NT2/D1 (cell line): Measurements from ENCODE around the gene NDUFB2.

Experiments used
- YY1 ChIP-seq: IDR thresholded peaks from 2 replicates; pipeline ENCODE4 v1.6.1; 2011; ENCODE audit not compliant: insufficient read length, insufficient read depth
- ZNF274 ChIP-seq: IDR thresholded peaks from 2 replicates; pipeline ENCODE4 v1.6.1; 2011; ENCODE audit warnings: mild to moderate bottlenecking, low read depth, low read length

DNA sequence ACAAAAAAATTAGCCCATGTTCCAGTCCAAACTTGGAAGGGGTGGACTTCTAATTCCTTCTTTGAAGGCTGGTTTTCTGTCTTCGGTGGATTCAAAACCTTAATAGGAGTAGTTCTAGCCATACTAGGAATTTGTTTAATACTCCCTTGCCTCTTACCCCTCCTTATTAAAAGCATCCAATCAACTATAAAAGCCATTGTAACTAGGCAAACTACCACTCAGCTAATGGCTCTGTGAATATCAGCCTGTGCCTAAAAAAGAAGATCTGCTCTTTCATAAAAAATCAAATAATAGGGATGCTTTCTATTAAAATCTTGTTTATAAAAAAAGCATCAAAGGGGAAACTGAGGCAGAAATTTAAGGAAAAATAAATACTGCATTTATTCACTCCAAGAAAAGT lies 27.9 kb upstream of the NDUFB2 start:
- no peak for TF ChIP-seq YY1
- TF ChIP-seq ZNF274 = no peak
